ENCODE data around the gene TEX48.

TEX48 gene

GRCh38 chr9:114619191-114619761, 62.7 kb downstream of the TEX48 start:
- Histone ChIP-seq H3K4me3 (ENCODE audit: low read depth, low read length) (no peak overlapping the region), H2BK12ac (ENCODE audit: low read length) (no peak overlapping the region), H2BK5ac (ENCODE audit: low read depth, low read length, poor library complexity) (no peak overlapping the region), H4K12ac (ENCODE audit: low read depth, low read length) (no peak overlapping the region), H3K4me1 (ENCODE audit: control insufficient read depth in 1 of 2, insufficient read depth in 2 of 2, low read length in 2 of 2) (peaks cover 2 to 15% of the 10 kb centered on the region in 2 experiments), H2AK5ac (ENCODE audit: low read length) (no peak overlapping the region), H4K8ac (ENCODE audit: low read depth, low read length) (no peak overlapping the region), H3K4me2 (ENCODE audit: low read length) (no peak overlapping the region), H3K9me3 (ENCODE audit: insufficient read depth, low read depth, low read length) (no peaks in the 10 kb centered on the region), H3K79me1 (ENCODE audit: low read length) (no peaks in the 10 kb centered on the region), H2BK120ac (ENCODE audit: insufficient read depth, low read length, poor library complexity) (no peak overlapping the region), H4K91ac (ENCODE audit: low read depth, low read length) (no peak overlapping the region), H3K79me2 (ENCODE audit: control insufficient read depth, insufficient read depth, low read length, poor library complexity) (no peaks in the 10 kb centered on the region), H2AFZ (ENCODE audit: insufficient read depth, low read length, poor library complexity) (no peak overlapping the region), H3K27me3 (ENCODE audit: insufficient read depth, low read length) (no peaks in the 10 kb centered on the region), H3K36me3 (ENCODE audit: control insufficient read depth in 1 of 2, insufficient read depth in 2 of 2, low read length in 2 of 2) (peaks cover 0 to 4% of the 10 kb centered on the region in 2 experiments), H3K4ac (ENCODE audit: low read depth, low read length) (no peak overlapping the region), H3K27ac (ENCODE audit: low read depth, low read length) (no peak overlapping the region), H3K18ac (ENCODE audit: low read length) (no peak overlapping the region), H3K9ac (ENCODE audit: low read length) (no peak overlapping the region), H3K23ac (ENCODE audit: low read length) (no peak overlapping the region), H3K14ac (ENCODE audit: low read length) (no peak overlapping the region)
- WGBS (ENCODE audit: extremely low coverage, insufficient coverage, insufficient read length): no CpG with 5 or more reads among the region's 13 CpGs
- peak; percentile 25 to 63 for DNase-seq

- H2AFZ ChIP-seq (ENCODE audit: insufficient read depth, low read length, poor library complexity): no peak overlapping the region
- no peak overlapping the region for H3K4me3 ChIP-seq (ENCODE audit: low read depth, low read length)
- peaks cover 0 to 2% of the 10 kb centered on the region in 2 experiments for H3K36me3 ChIP-seq (ENCODE audit: control insufficient read depth in 1 of 2, insufficient read depth in 2 of 2, low read length in 2 of 2)
- H3K23ac ChIP-seq (ENCODE audit: low read length): no peak overlapping the region
- H2AK5ac ChIP-seq (ENCODE audit: low read length): no peak overlapping the region
- no peak overlapping the region for H3K14ac ChIP-seq (ENCODE audit: low read length)
- H2BK5ac ChIP-seq (ENCODE audit: low read depth, low read length, poor library complexity): no peak overlapping the region
- H3K18ac ChIP-seq (ENCODE audit: low read length): no peak overlapping the region
- H4K12ac ChIP-seq (ENCODE audit: low read depth, low read length): no peak overlapping the region
- no peaks in the 10 kb centered on the region for H3K79me2 ChIP-seq (ENCODE audit: control insufficient read depth, insufficient read depth, low read length, poor library complexity)
- DNase-seq: peak; percentile 16 to 44
- peak overlapping the region; percentile 42 for H4K91ac ChIP-seq (ENCODE audit: low read depth, low read length)
- no peak overlapping the region for H2BK12ac ChIP-seq (ENCODE audit: low read length)
- no peak overlapping the region for H2BK120ac ChIP-seq (ENCODE audit: insufficient read depth, low read length, poor library complexity)
- no peak overlapping the region for H3K4ac ChIP-seq (ENCODE audit: low read depth, low read length)
- no peaks in the 10 kb centered on the region for H3K9me3 ChIP-seq (ENCODE audit: insufficient read depth, low read depth, low read length)
- no peak overlapping the region for H3K9ac ChIP-seq (ENCODE audit: low read length)
- no peaks in the 10 kb centered on the region for H3K27me3 ChIP-seq (ENCODE audit: insufficient read depth, low read length)
- no CpG with 5 or more reads among the region's 4 CpGs for WGBS (ENCODE audit: extremely low coverage, insufficient coverage, insufficient read length)
- H4K8ac ChIP-seq (ENCODE audit: low read depth, low read length): no peak overlapping the region
- H3K4me2 ChIP-seq (ENCODE audit: low read length): no peak overlapping the region
- H3K27ac ChIP-seq (ENCODE audit: low read depth, low read length): no peak overlapping the region
- no peaks in the 10 kb centered on the region for H3K79me1 ChIP-seq (ENCODE audit: low read length)
- peaks cover 14 to 26% of the 10 kb centered on the region in 2 experiments for H3K4me1 ChIP-seq (ENCODE audit: control insufficient read depth in 1 of 2, insufficient read depth in 2 of 2, low read length in 2 of 2)
These were observed 65.1 kb downstream of the TEX48 start for GRCh38 chr9:114616684-114617520.

All from trophoblast cell (in vitro differentiated cells and primary cell).